ENCODE measurements around the gene ANKRD29.
"Not testable (repeated sequence)": the region's sequence is repeated elsewhere in the genome, so short reads cannot be mapped to it uniquely, and the experiment has no call there.

ANKRD29 gene

GRCh38 chr18:23652232-23652631 lies 10.5 kb downstream of the ANKRD29 start:
- H3K4me1 ChIP-seq (ENCODE audit: control insufficient read depth, insufficient read depth, low read length) = peaks cover 21% of the 10 kb centered on the region
- no peaks in the 10 kb centered on the region for H3K9me3 ChIP-seq (ENCODE audit: control insufficient read depth, low read length)
- no peak overlapping the region for H3K9ac ChIP-seq (ENCODE audit: low read length)
- H3K4me3 ChIP-seq (ENCODE audit: low read length) = no peak overlapping the region
- no peaks in the 10 kb centered on the region for H3K27me3 ChIP-seq (ENCODE audit: control insufficient read depth, insufficient read depth, low read length)
- no peaks in the 10 kb centered on the region for H3K36me3 ChIP-seq (ENCODE audit: control insufficient read depth, insufficient read depth, low read length)

DNA sequence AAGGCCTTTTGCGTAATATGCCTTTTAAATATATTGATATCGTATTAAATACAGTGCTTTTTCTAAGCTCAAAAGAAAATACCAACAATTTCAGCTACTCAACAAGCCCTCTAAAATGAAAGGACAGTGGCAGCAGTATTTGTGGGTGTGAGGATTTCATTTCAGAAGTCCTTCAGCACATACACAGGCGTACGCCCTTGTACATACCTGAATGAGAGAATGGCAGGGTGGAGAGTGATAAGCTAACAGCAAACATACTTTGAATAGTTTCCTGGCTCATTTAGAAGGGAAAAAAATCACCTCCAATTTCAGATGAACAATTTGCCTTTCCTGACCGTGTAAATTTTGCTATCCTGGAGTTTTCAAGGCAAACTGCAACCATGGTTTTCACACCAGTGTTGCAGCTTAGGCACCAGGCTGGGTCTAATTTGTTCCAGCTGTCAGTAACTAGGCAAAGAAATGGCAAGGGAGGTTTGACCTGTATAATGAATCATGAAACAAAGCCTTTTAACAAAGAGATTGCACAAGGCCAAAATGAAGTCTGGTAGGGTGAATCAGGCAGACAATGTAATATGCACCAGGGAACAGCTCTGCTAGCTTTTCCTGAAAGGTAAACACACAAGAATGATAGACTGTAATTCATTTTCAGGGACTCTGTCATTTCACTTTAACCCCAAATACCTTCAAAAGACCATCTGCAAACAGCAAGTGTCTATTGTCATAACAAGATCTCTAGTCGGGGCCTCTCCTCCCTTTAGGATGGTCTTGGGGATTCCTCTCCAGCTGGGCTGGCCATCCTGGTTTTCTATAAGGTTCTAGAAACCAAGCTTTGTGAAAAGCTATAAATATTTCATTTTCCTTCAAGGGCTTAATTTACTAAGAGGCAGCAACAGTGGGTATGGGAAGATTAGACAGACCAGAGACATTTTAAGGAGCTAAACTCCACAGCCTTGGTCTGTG lies 11.5 kb downstream of the ANKRD29 start:
- no peaks in the 10 kb centered on the region for H3K9me3 ChIP-seq (ENCODE audit: control insufficient read depth, low read length)
- H3K4me3 ChIP-seq (ENCODE audit: low read length) = no peak overlapping the region
- no peaks in the 10 kb centered on the region for H3K36me3 ChIP-seq (ENCODE audit: control insufficient read depth, insufficient read depth, low read length)
- H3K27me3 ChIP-seq (ENCODE audit: control insufficient read depth, insufficient read depth, low read length) = no peaks in the 10 kb centered on the region
- H3K9ac ChIP-seq (ENCODE audit: low read length) = no peak overlapping the region
- H3K4me1 ChIP-seq (ENCODE audit: control insufficient read depth, insufficient read depth, low read length) = peaks cover 21% of the 10 kb centered on the region

DNA sequence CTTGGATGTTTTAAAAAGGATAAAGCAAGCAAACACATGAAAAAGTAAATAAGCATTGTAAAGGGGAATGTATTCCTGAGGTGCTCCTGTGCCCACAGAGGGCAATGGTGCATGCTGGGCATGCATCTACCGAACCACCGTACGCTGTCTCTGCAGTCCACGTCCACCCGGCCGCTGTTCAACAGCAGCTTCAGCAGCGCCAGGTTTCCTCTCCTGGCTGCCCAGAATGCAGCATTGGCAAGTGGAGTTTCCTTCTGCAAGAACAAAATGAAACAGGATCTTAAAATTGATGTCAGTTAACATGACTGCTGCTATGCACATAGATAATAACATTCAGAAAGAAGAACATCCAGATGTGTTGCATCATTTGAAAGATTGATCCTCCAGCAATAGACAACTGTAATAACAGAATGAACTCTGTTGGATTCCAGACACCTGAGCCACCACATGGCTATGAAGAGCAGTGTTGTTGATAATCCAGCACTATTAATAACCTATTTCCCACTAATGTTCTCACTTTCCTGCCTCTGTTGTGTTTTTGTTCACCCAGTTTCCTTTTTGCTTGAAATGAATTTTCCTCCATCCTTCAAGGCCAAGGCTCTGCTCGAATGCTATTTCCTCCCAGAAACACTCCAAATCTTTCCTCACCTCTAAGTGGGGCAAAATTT lies 13.6 kb downstream of the ANKRD29 start:
- H3K4me1 ChIP-seq (ENCODE audit: control insufficient read depth, insufficient read depth, low read length) = peaks cover 22% of the 10 kb centered on the region
- no peak overlapping the region for H3K9ac ChIP-seq (ENCODE audit: low read length)
- H3K4me3 ChIP-seq (ENCODE audit: low read length) = no peak overlapping the region

DNA sequence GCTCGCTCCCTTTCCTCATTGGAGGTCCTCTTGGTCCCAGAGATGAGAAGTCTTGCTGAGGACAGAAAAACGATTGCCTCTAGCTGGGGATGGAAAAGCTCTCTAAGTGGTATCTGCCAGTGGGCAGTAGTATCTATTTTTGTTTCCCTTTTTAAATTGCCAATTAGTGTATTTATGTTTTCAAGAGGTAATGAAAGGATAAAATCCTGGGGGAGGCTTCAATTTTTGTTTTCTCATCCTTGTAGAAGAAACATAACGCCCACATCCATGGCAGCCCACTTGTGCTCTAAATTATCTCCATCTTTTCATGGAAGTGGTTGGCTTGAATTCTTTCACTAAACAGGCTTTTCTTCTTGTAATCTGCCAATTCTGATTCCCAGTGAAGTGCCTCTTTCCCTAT lies 14.3 kb downstream of the ANKRD29 start:
- Histone ChIP-seq H3K4me3 (ENCODE audit: low read length) (no peak overlapping the region), H3K36me3 (ENCODE audit: control insufficient read depth, insufficient read depth, low read length) (no peaks in the 10 kb centered on the region), H3K4me1 (ENCODE audit: control insufficient read depth, insufficient read depth, low read length) (peaks cover 28% of the 10 kb centered on the region)

More for the DNA sequence above, 13.6 kb downstream of the ANKRD29 start:
- Histone ChIP-seq H3K27me3 (ENCODE audit: control insufficient read depth, insufficient read depth, low read length) (no peaks in the 10 kb centered on the region), H3K36me3 (ENCODE audit: control insufficient read depth, insufficient read depth, low read length) (no peaks in the 10 kb centered on the region), H3K9me3 (ENCODE audit: control insufficient read depth, low read length) (no peaks in the 10 kb centered on the region)

DNA sequence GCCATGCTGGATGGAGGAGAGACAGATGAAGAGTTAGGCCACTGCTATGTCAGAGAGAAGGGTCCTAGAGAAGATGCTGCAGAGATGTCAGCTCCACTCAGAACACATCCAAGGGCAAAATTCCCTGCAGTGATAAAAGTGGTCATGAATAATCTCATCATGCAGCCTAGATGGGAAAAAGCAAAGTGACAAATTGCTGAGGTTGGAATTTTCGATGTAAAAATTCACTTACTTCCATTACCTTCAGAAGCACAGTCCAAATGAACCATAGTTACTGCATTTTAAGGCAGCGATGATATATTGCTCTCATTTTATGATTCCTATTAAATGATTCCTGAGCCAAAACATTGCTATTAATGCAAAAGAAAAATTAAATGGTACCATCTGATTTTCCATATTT lies 16.4 kb downstream of the ANKRD29 start:
- Histone ChIP-seq H3K9me3 (ENCODE audit: control insufficient read depth, low read length) (no peaks in the 10 kb centered on the region), H3K4me3 (ENCODE audit: low read length) (no peak overlapping the region), H3K27me3 (ENCODE audit: control insufficient read depth, insufficient read depth, low read length) (no peaks in the 10 kb centered on the region)

More for the DNA sequence above, 14.3 kb downstream of the ANKRD29 start:
- no peaks in the 10 kb centered on the region for H3K9me3 ChIP-seq (ENCODE audit: control insufficient read depth, low read length)
- no peak overlapping the region for H3K9ac ChIP-seq (ENCODE audit: low read length)
- H3K27me3 ChIP-seq (ENCODE audit: control insufficient read depth, insufficient read depth, low read length) = no peaks in the 10 kb centered on the region

DNA sequence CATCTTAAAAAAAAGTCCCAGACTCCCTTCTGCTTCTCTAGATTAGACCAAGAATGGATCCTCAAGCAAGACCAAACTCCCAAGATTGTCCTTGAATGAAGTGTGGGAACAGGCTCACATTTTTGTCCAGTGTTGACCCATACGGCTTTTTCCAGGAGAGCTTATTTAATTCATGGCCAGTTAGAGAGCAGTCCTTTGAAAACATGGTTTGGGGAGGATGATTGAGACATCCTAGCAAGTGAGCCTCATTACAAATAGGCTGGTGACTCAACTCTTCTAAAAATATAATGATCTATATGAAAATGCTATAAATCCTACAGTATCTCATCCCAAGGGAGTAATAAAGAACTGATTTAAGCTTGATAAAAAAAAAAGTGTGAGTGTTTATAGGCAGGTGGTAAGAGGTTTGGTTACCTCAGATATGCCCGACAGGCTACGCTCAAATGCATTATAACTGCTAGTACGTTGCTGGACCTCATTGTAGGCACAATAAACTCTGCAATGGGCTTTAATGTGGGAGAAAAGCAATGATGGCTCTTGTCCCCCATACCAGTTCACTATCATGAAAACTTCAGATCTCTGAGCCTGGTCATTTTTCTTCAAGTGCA lies 17.0 kb downstream of the ANKRD29 start:
- no peaks in the 10 kb centered on the region for H3K9me3 ChIP-seq (ENCODE audit: control insufficient read depth, low read length)
- H3K36me3 ChIP-seq (ENCODE audit: control insufficient read depth, insufficient read depth, low read length) = no peaks in the 10 kb centered on the region
- H3K9ac ChIP-seq (ENCODE audit: low read length) = no peak overlapping the region
- H3K4me3 ChIP-seq (ENCODE audit: low read length) = no peak overlapping the region
- H3K4me1 ChIP-seq (ENCODE audit: control insufficient read depth, insufficient read depth, low read length) = peaks cover 27% of the 10 kb centered on the region
- H3K27me3 ChIP-seq (ENCODE audit: control insufficient read depth, insufficient read depth, low read length) = no peaks in the 10 kb centered on the region

More for the DNA sequence above, 16.4 kb downstream of the ANKRD29 start:
- H3K4me1 ChIP-seq (ENCODE audit: control insufficient read depth, insufficient read depth, low read length) = peaks cover 27% of the 10 kb centered on the region
- H3K36me3 ChIP-seq (ENCODE audit: control insufficient read depth, insufficient read depth, low read length) = no peaks in the 10 kb centered on the region
- no peak overlapping the region for H3K9ac ChIP-seq (ENCODE audit: low read length)

GRCh38 chr18:23643815-23644490 lies 18.8 kb downstream of the ANKRD29 start:
- no peaks in the 10 kb centered on the region for H3K27me3 ChIP-seq (ENCODE audit: control insufficient read depth, insufficient read depth, low read length)
- H3K9me3 ChIP-seq (ENCODE audit: control insufficient read depth, low read length) = no peaks in the 10 kb centered on the region
- H3K36me3 ChIP-seq (ENCODE audit: control insufficient read depth, insufficient read depth, low read length) = no peaks in the 10 kb centered on the region
- peaks cover 18% of the 10 kb centered on the region for H3K4me1 ChIP-seq (ENCODE audit: control insufficient read depth, insufficient read depth, low read length)
- H3K4me3 ChIP-seq (ENCODE audit: low read length) = no peak overlapping the region
- H3K9ac ChIP-seq (ENCODE audit: low read length) = no peak overlapping the region

- H3K9ac ChIP-seq (ENCODE audit: low read length) = no peak overlapping the region
- no peaks in the 10 kb centered on the region for H3K36me3 ChIP-seq (ENCODE audit: control insufficient read depth, insufficient read depth, low read length)
- H3K4me3 ChIP-seq (ENCODE audit: low read length) = no peak overlapping the region
- H3K27me3 ChIP-seq (ENCODE audit: control insufficient read depth, insufficient read depth, low read length) = no peaks in the 10 kb centered on the region
- H3K4me1 ChIP-seq (ENCODE audit: control insufficient read depth, insufficient read depth, low read length) = peaks cover 18% of the 10 kb centered on the region
- H3K9me3 ChIP-seq (ENCODE audit: control insufficient read depth, low read length) = no peaks in the 10 kb centered on the region
These were observed 20.6 kb downstream of the ANKRD29 start for GRCh38 chr18:23641937-23642666.

GRCh38 chr18:23641143-23641720 lies 21.5 kb downstream of the ANKRD29 start:
- Histone ChIP-seq H3K36me3 (ENCODE audit: control insufficient read depth, insufficient read depth, low read length) (no peaks in the 10 kb centered on the region), H3K4me3 (ENCODE audit: low read length) (no peak overlapping the region), H3K9me3 (ENCODE audit: control insufficient read depth, low read length) (no peaks in the 10 kb centered on the region), H3K9ac (ENCODE audit: low read length) (no peak overlapping the region), H3K4me1 (ENCODE audit: control insufficient read depth, insufficient read depth, low read length) (peaks cover 18% of the 10 kb centered on the region), H3K27me3 (ENCODE audit: control insufficient read depth, insufficient read depth, low read length) (no peaks in the 10 kb centered on the region)

DNA sequence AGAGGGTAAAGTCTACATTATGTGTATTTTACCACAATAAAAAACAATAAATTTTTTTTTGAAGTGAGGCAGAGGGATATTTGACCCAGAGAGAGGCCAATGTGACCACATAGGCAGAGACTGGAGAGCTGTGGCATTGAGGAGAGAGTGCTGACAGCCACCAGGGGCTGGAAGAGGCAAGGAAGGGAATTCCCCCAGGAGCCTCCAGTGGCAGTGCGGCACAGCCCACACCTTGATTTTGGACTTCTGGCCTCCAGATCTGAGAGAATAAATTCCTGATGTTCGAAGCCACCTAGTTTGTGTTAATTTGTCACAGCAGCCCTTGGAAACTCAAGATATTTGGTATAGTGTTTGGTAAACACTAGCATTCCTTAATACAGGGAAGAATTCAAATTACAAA lies 22.7 kb downstream of the ANKRD29 start:
- H3K27me3 ChIP-seq (ENCODE audit: control insufficient read depth, insufficient read depth, low read length) = no peaks in the 10 kb centered on the region
- H3K9me3 ChIP-seq (ENCODE audit: control insufficient read depth, low read length) = no peaks in the 10 kb centered on the region
- H3K9ac ChIP-seq (ENCODE audit: low read length) = no peak overlapping the region
- peaks cover 25% of the 10 kb centered on the region for H3K4me1 ChIP-seq (ENCODE audit: control insufficient read depth, insufficient read depth, low read length)
- no peaks in the 10 kb centered on the region for H3K36me3 ChIP-seq (ENCODE audit: control insufficient read depth, insufficient read depth, low read length)
- no peak overlapping the region for H3K4me3 ChIP-seq (ENCODE audit: low read length)

DNA sequence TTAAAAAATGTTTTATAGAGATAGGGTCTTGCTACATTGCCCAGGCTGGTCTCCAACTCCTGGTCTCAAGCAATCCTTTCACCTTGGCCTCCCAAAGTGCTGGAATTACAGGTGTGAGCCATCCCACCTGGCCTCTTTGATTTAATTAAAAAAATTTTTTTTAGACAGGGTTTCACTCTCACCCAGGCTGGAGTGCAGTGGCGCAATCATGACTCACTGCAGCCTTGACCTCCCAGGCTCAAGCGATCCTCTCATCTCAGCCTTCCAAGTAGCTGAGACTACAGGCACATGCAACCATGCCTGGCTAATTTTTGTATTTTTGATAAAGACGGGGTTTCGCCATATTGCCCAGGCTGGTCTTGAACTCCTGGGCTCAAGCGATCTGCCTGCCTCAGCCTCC lies 26.3 kb downstream of the ANKRD29 start:
- not testable (repeated sequence) for H3K27me3 ChIP-seq (ENCODE audit: control insufficient read depth, insufficient read depth, low read length); H3K9me3 ChIP-seq (ENCODE audit: control insufficient read depth, low read length); H3K9ac ChIP-seq (ENCODE audit: low read length); H3K4me3 ChIP-seq (ENCODE audit: low read length); H3K36me3 ChIP-seq (ENCODE audit: control insufficient read depth, insufficient read depth, low read length)
- H3K4me1 ChIP-seq (ENCODE audit: control insufficient read depth, insufficient read depth, low read length) = peaks cover 20% of the 10 kb centered on the region
